Spleen (tissue), 11 donors: ENCODE results near the gene BCL2L11. TPM values are rescaled to one million over a fixed set of nuclear protein-coding genes. Genes with fewer than 3 reads are reported as not detected.
A peak's percentile ranks its signal among the peaks of the same experiment; 100 is the strongest.

Experiments used
- DNase-seq: peaks from one replicate; pipeline ENCODE4 v3.0.0-alpha.2; 2020
- H3K27ac ChIP-seq, 8 donors: fragments of 200-600 bp; sonication (generic) in 7 of 8; 1 replicate in 4 of 8; 2 replicates in 4 of 8; pipeline versions ENCODE4 v1.5.0 to v1.8.0; 2016 to 2021; ENCODE audit warnings: inconsistent platforms in 4 of 8, mild to moderate bottlenecking in 4 of 8, moderate library complexity in 1 of 8
- H3K27me3 ChIP-seq, 7 donors: fragments of 200-600 bp; sonication (generic) in 6 of 7; replicated peaks in 1 of 7; 1 replicate in 4 of 7; 2 replicates in 3 of 7; pipeline versions ENCODE4 v1.5.0 to v1.8.0; 2016 to 2021; ENCODE audit warnings: inconsistent platforms in 3 of 7, mild to moderate bottlenecking in 1 of 7
- H3K36me3 ChIP-seq, 6 donors: fragments of 200-600 bp; sonication (generic) in 5 of 6; 1 replicate in 4 of 6; 2 replicates in 2 of 6; pipeline versions ENCODE4 v1.5.0 to v1.8.0; 2016 to 2021; ENCODE audit warnings: inconsistent platforms in 2 of 6
- H3K4me1 ChIP-seq, 6 donors: fragments of 200-600 bp; sonication (generic) in 5 of 6; 1 replicate in 3 of 6; 2 replicates in 3 of 6; pipeline versions ENCODE4 v1.5.0 to v1.8.0; 2016 to 2021; ENCODE audit warnings: inconsistent platforms in 3 of 6
- H3K4me3 ChIP-seq, 8 donors: fragments of 200-600 bp; sonication (generic) in 7 of 8; 1 replicate in 4 of 8; 2 replicates in 4 of 8; pipeline versions ENCODE4 v1.5.0 to v1.8.0; 2016 to 2021; ENCODE audit warnings: inconsistent platforms in 4 of 8, mild to moderate bottlenecking in 4 of 8, moderate library complexity in 2 of 8
- H3K9me3 ChIP-seq, 8 donors: fragments of 200-600 bp; sonication (generic) in 7 of 8; 1 replicate in 4 of 8; 2 replicates in 4 of 8; pipeline versions ENCODE4 v1.5.0 to v1.8.0; 2016 to 2021; ENCODE audit warnings: inconsistent platforms in 4 of 8
- CTCF ChIP-seq, 11 experiments: fragments of 200-600 bp in 7 of 11; fragments of 450-650 bp in 4 of 11; sonication (generic) in 4 of 11; IDR thresholded peaks in 8 of 11; conservative IDR thresholded peaks in 3 of 11; 1 replicate in 7 of 11; 2 replicates in 4 of 11; pipeline versions ENCODE4 v1.4.0 to v1.8.0; 2016 to 2021; ENCODE audit warnings: antibody characterized with exemption in 11 of 11, inconsistent platforms in 4 of 11, mild to moderate bottlenecking in 1 of 11
- POLR2A ChIP-seq, 3 donors: fragments of 450-650 bp; IDR thresholded peaks; one replicate each; pipeline ENCODE4 v1.5.1; 2017; ENCODE audit warnings: antibody characterized with exemption in 3 of 3, mild to moderate bottlenecking in 1 of 3
- POLR2AphosphoS5 ChIP-seq, 3 donors: sonication (generic); formaldehyde crosslinking; IDR thresholded peaks; one replicate each; pipeline ENCODE4 v1.5.1; 2017; ENCODE audit warnings: antibody characterized with exemption in 3 of 3
- WGBS, 5 donors: extraction: QIAGEN DNeasy Blood & Tissue Kit in 3 of 5; methylation state at CpG; one replicate each; pipeline versions ENCODE4 v1.1.5 to v1.1.7; 2013 to 2018; 5-methylcytosine and 5-hydroxymethylcytosine counted together
- intact Hi-C: fragments of 100-400 bp; cut with DNase I; formaldehyde crosslinking; loops from one replicate; pipeline ENCODE4 v1.15.0; 2023; ENCODE audit warnings: low total_unique reads
- polyA plus RNA-seq, 3 donors: library from polyadenylated mRNA; stranded (reverse); fragments of 200-250 nt; gene quantifications; one replicate each; pipeline ENCODE4 v1.2.1, GENCODE V29; 2013
- total RNA-seq, 7 donors: library from RNA; depleted of rRNA in 3 of 7; stranded (reverse); fragments of >200 nt in 3 of 7; fragmentation: NEBNext Ultra II Directional in 4 of 7; extraction: Animal tissue kit (Norgen Biotek cat#: 25700) in 4 of 7; gene quantifications; one replicate each; pipeline versions ENCODE4 v1.1.0 to v1.2.1, GENCODE V29; 2016 to 2021
- donor health status: healthy with polysubstance abuse.
- donor health status: DM: no; HTN: no; CAD: no; lungs with moderate emphysema.
- donor health status: DM: no; HTN: no; CAD: no.
- donor health status: Bipolar disorder and iron deficiency.
- donor health status: healthy.
- donor health status: DM: no; HTN: no; CAD: no.
- donor health status: DM: yes; HTN: yes; CAD: no.

Gene BCL2L11
- total and polyA plus RNA-seq, 10 donors, result 4.6 to 95.2 (median 38.4) TPM

GRCh38 chr2:111133603-111134002 lies 12.9 kb downstream of the BCL2L11 start:
- peaks cover 0 to 60% (median 17%) of the 10 kb centered on the region in 6 donors for H3K4me1 ChIP-seq
- H3K4me3 ChIP-seq, result no peak overlapping the region
- no peaks in the 10 kb centered on the region for H3K27me3 ChIP-seq
- H3K27ac ChIP-seq, result no peak overlapping the region
- intact Hi-C loops, result no loop called here
- no peaks in the 10 kb centered on the region for H3K9me3 ChIP-seq
- peak in 1 of 11 experiments; percentile 8 for TF ChIP-seq CTCF (IDR thresholded peaks at IDR 0.05 in 8 of 11, conservative IDR thresholded peaks at IDR 0.05 in 3 of 11)
- no peak for TF ChIP-seq POLR2A (IDR thresholded peaks at IDR 0.05)
- no peak for DNase-seq
- 71 to 92% (median 77%) methylated on average over 2 of the region's 2 CpGs for WGBS, 5 donors
- H3K36me3 ChIP-seq, result peaks cover 0 to 70% (median 11%) of the 10 kb centered on the region in 6 donors

GRCh38 chr2:111134055-111134454 lies 13.3 kb downstream of the BCL2L11 start:
- Histone ChIP-seq H3K27ac (no peak overlapping the region), H3K9me3 (no peaks in the 10 kb centered on the region), H3K4me3 (no peak overlapping the region), H3K36me3 (peaks cover 0 to 70% (median 11%) of the 10 kb centered on the region in 6 donors), H3K27me3 (no peaks in the 10 kb centered on the region), H3K4me1 (peaks cover 0 to 57% (median 17%) of the 10 kb centered on the region in 6 donors)
- no peak for DNase-seq
- WGBS, 5 donors, result 66 to 100% (median 94%) methylated on average over 2 of the region's 2 CpGs
- no peak for TF ChIP-seq POLR2A (IDR thresholded peaks at IDR 0.05)
- no peak for TF ChIP-seq CTCF (IDR thresholded peaks at IDR 0.05 in 8 of 11, conservative IDR thresholded peaks at IDR 0.05 in 3 of 11)
- no peak for TF ChIP-seq POLR2AphosphoS5 (IDR thresholded peaks at IDR 0.05)
- intact Hi-C loops, result no loop called here

- H3K27ac ChIP-seq, result no peak overlapping the region
- intact Hi-C loops, result no loop called here
- no peak overlapping the region for H3K4me3 ChIP-seq
- no peaks in the 10 kb centered on the region for H3K27me3 ChIP-seq
- 82 to 97% (median 89%) methylated on average over 3 of the region's 3 CpGs for WGBS, 5 donors
- H3K4me1 ChIP-seq, result peaks cover 0 to 51% (median 17%) of the 10 kb centered on the region in 6 donors
- no peak for DNase-seq
- no peaks in the 10 kb centered on the region for H3K9me3 ChIP-seq
- TF ChIP-seq CTCF (IDR thresholded peaks at IDR 0.05 in 8 of 11, conservative IDR thresholded peaks at IDR 0.05 in 3 of 11), result no peak
- TF ChIP-seq POLR2A (IDR thresholded peaks at IDR 0.05), result no peak
- TF ChIP-seq POLR2AphosphoS5 (IDR thresholded peaks at IDR 0.05), result no peak
- peaks cover 0 to 70% (median 5%) of the 10 kb centered on the region in 6 donors for H3K36me3 ChIP-seq
These were observed 14.7 kb downstream of the BCL2L11 start for GRCh38 chr2:111135237-111135909.

- intact Hi-C loops, result no loop called here
- Histone ChIP-seq H3K9me3 (peaks cover 0 to 2% (median 0%) of the 10 kb centered on the region in 8 donors), H3K36me3 (peaks cover 0 to 71% (median 5%) of the 10 kb centered on the region in 6 donors), H3K4me3 (no peak overlapping the region), H3K27me3 (no peaks in the 10 kb centered on the region), H3K4me1 (peaks cover 0 to 51% (median 17%) of the 10 kb centered on the region in 6 donors), H3K27ac (no peak overlapping the region)
- no peak for DNase-seq
- TF ChIP-seq POLR2AphosphoS5 (IDR thresholded peaks at IDR 0.05), result peak in 1 of 3 donors; percentile 23
- no peak for TF ChIP-seq CTCF (IDR thresholded peaks at IDR 0.05 in 8 of 11, conservative IDR thresholded peaks at IDR 0.05 in 3 of 11)
- TF ChIP-seq POLR2A (IDR thresholded peaks at IDR 0.05), result no peak
- WGBS, 5 donors, result 45 to 78% (median 62%) methylated on average over 7 to 9 of the region's 9 CpGs
These were observed 15.2 kb downstream of the BCL2L11 start for GRCh38 chr2:111135910-111136297.
